ENCODE data around the gene HGFAC. TPM values are rescaled to one million over a fixed set of nuclear protein-coding genes. Genes with fewer than 3 reads are reported as not detected.

HGFAC gene
- total and polyA plus RNA-seq, 2 of the 13 experiments (the other 11 are each of a cell fraction or from before 2014, with no cell fraction given), result 8.5 to 63.6 TPM

DNA sequence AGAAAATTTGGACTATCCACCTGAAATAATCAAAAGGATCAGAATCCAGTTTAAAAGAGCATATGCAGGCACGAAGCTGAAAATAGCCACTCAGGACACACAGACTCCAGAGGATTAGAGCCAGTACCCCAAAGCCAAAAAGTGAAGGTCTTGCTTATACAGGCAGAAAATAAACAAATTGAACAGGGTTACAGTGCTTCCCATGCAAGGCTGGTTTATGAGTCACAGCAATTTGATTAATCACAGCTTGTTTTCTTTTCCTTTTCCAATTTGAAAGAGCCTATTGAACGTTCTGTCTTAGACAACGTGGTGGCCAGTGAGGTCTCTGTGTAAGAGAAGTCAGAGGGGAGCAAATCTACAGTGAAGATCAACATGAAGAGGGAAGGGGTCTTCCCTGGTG, 10.2 kb downstream of the HGFAC start:
- H2AFZ ChIP-seq (ENCODE audit: low read length), result peak overlapping the region; percentile 82
- intact Hi-C loops (cut with micrococcal nuclease; ENCODE audit: unreplicated experiment) (loop anchor here (1.0 kb wide), 1 partner anchor 346 kb away; no protein-coding TSS in a partner anchor), in situ Hi-C loops (cut with HindIII; ENCODE audit: extremely low pct_ligation_motif_present, low pct_unique_long_range_greater_than_20kb) (no loop called here)
- FAIRE-seq, result no peak
- POLR2A ChIA-PET, result interaction anchor here (1.2 to 1.8 kb wide), 2 partner anchors 10 to 106 kb away, joined by 3 to 6 read pairs; partner anchors contain the start of gene HGFAC
- no peaks in the 10 kb centered on the region for H4K20me1 ChIP-seq (ENCODE audit: insufficient read depth, low read length)
- no peak for DNase-seq (ENCODE audit: low spot score)
- no peak for TF ChIP-seq ZMYM3 (CRISPR knock-in tag; IDR thresholded peaks at IDR 0.05)
- TF ChIP-seq, protein P1, sequence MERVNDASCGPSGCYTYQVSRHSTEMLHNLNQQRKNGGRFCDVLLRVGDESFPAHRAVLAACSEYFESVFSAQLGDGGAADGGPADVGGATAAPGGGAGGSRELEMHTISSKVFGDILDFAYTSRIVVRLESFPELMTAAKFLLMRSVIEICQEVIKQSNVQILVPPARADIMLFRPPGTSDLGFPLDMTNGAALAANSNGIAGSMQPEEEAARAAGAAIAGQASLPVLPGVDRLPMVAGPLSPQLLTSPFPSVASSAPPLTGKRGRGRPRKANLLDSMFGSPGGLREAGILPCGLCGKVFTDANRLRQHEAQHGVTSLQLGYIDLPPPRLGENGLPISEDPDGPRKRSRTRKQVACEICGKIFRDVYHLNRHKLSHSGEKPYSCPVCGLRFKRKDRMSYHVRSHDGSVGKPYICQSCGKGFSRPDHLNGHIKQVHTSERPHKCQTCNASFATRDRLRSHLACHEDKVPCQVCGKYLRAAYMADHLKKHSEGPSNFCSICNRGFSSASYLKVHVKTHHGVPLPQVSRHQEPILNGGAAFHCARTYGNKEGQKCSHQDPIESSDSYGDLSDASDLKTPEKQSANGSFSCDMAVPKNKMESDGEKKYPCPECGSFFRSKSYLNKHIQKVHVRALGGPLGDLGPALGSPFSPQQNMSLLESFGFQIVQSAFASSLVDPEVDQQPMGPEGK (CRISPR knock-in tag; IDR thresholded peaks at IDR 0.05), result no peak
- TF ChIP-seq, protein P2, sequence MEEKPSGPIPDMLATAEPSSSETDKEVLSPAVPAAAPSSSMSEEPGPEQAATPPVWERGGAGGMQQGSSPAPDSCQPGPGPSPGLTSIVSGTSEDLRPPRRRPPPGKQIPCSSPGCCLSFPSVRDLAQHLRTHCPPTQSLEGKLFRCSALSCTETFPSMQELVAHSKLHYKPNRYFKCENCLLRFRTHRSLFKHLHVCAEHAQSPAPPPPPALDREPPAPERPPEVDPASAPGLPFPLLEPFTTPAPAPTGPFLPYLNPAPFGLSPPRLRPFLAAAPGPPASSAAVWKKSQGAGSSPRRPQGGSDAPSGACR (CRISPR knock-in tag; IDR thresholded peaks at IDR 0.05), result 0 out of 2 replicates have a peak, but pooled peaks have one; percentile 2
- TF ChIP-seq FOSL1 (CRISPR knock-in tag; IDR thresholded peaks at IDR 0.05; ENCODE audit: borderline replicate concordance), result no peak
- peak overlapping the region; percentile 35 for H3K9ac ChIP-seq (ENCODE audit: insufficient read depth, low read depth, low read length)
- no peak overlapping the region for H3K27ac ChIP-seq (ENCODE audit: extremely low read length, insufficient read depth, low read length)
- H3K9me3 ChIP-seq (ENCODE audit: low read length), result no peaks in the 10 kb centered on the region
- H3K4me3 ChIP-seq (replicated peaks in 1 of 3; ENCODE audit: insufficient read depth in 1 of 3, low read depth in 2 of 3, low read length in 3 of 3), result peak overlapping the region; percentile 7 to 34 (median 30); a peak in 3 of 6 replicates
- no peaks in the 10 kb centered on the region for H3K36me3 ChIP-seq (replicated peaks in 1 of 2; ENCODE audit: control insufficient read depth in 1 of 2, insufficient read depth in 2 of 2, low read length in 2 of 2)
- BruUV-seq (replicated peaks), result no TSS peak
- no peak; the same call in 2 of the 3 replicates for ATAC-seq
- H3K27me3 ChIP-seq (ENCODE audit: control insufficient read depth in 1 of 2, insufficient read depth in 2 of 2, low read length in 2 of 2), result no peaks in the 10 kb centered on the region; a peak in 1 of 5 replicates
- peak overlapping the region; percentile 75 for H3K4me2 ChIP-seq (ENCODE audit: low read depth, low read length)
- no peaks in the 10 kb centered on the region for H3K79me2 ChIP-seq (ENCODE audit: insufficient read depth, low read length)
- CTCF ChIA-PET (ENCODE audit: low intra/inter-chr PET ratio, low total read pairs), result interaction anchor here (1.1 to 1.6 kb wide), 3 partner anchors 9 to 105 kb away, joined by 3 to 9 read pairs (median 3); no protein-coding TSS in a partner anchor
- 33% methylated on average over 3 of the region's 3 CpGs for WGBS (ENCODE audit: low lambda C conversion rate)
- H3K4me1 ChIP-seq (ENCODE audit: insufficient read depth, low read length), result peaks cover 27% of the 10 kb centered on the region

Data from HepG2 (cell line).